A549 (cell line): ENCODE measurements around the gene FIBP. TPM values are rescaled to one million over a fixed set of nuclear protein-coding genes. Genes with fewer than 3 reads are reported as not detected.

Experiments used
- ATAC-seq, 2 experiments: fragments of 200-7000 bp in 1 of 2; fragments of >200 bp in 1 of 2; cut with Nextera tagmentation in 1 of 2; cut with Tn5 transposase in 1 of 2; 3 replicates each; pipeline versions ENCODE4 v1.8.0 to v1.9.1; 2018 to 2020; ENCODE audit warnings: mild to moderate bottlenecking in 1 of 2, moderate library complexity in 1 of 2
- CTCF ChIA-PET: fragments of 300-600 bp; sonication (Branson Sonifier 250); formaldehyde crosslinking; extraction: SDS; loops from one replicate; lab custom pipeline; 2021; ENCODE audit warnings: antibody characterized with exemption, inconsistent platforms; lab: Yijun Ruan, JAX
- POLR2A ChIA-PET: fragments of 350-600 bp; formaldehyde crosslinking; extraction: SDS; loops from one replicate; lab custom pipeline; 2021; ENCODE audit warnings: antibody characterized with exemption, inconsistent platforms; lab: Yijun Ruan, JAX
- DNase-seq, 2 experiments: peaks; one replicate each; pipeline versions ENCODE4 v3.0.0 to v3.0.0-alpha.2; 2011 to 2016; ENCODE audit warnings: low read depth in 1 of 2, low spot score in 1 of 2
- FAIRE-seq: peaks from 2 replicates; lab custom pipeline; 2011; peaks lifted over from hg19 to GRCh38; lab: Jason Lieb, UNC
- H3K27ac ChIP-seq, 2 experiments: fragments of >200 bp; sonication (Bioruptor Twin); formaldehyde crosslinking; 3 replicates each; pipeline ENCODE4 v1.5.1; 2016 to 2017
- H3K4me1 ChIP-seq: fragments of >200 bp; sonication (Bioruptor Twin); formaldehyde crosslinking; 3 replicates; pipeline ENCODE4 v1.6.1; 2016
- H3K4me2 ChIP-seq: fragments of >200 bp; sonication (Bioruptor Twin); formaldehyde crosslinking; 3 replicates; pipeline ENCODE4 v1.6.1; 2016
- H3K4me3 ChIP-seq: fragments of >200 bp; sonication (Bioruptor Twin); formaldehyde crosslinking; 3 replicates; pipeline ENCODE4 v1.5.1; 2016
- H3K9me3 ChIP-seq: fragments of >200 bp; sonication (Bioruptor Twin); formaldehyde crosslinking; 3 replicates; pipeline ENCODE4 v1.6.1; 2016
- ESRRA ChIP-seq: fragments of 150-350 bp; IDR thresholded peaks from 2 replicates; pipeline ENCODE4 v1.6.1; 2014; ENCODE audit warnings: mild to moderate bottlenecking, low read length, borderline replicate concordance
- MYC ChIP-seq: IDR thresholded peaks from 2 replicates; pipeline ENCODE4 v1.6.1; 2012; ENCODE audit warnings: mild to moderate bottlenecking, inconsistent platforms, low read length, improper control_type of control experiment, borderline replicate concordance
- REST ChIP-seq: fragments of 200-600 bp; sonication (generic); IDR thresholded peaks from 2 replicates; pipeline ENCODE4 v1.6.1; 2016; ENCODE audit warnings: antibody characterized with exemption, mild to moderate bottlenecking, moderate library complexity
- ZC3H11A ChIP-seq: fragments of 450-650 bp; IDR thresholded peaks from 2 replicates; pipeline ENCODE4 v1.6.1; 2014; ENCODE audit warnings: antibody characterized with exemption, mild to moderate bottlenecking
- WGBS: methylation state at CpG from one replicate; pipeline ENCODE4 v1.1.6; 2017; ENCODE audit errors: missing lambda C conversion rate; 5-methylcytosine and 5-hydroxymethylcytosine counted together
- polyA plus RNA-seq, 4 experiments: library from polyadenylated mRNA; depleted of rRNA in 3 of 4; stranded (reverse); fragments of >200 nt; fragmentation: RNase III in 1 of 4; extraction: RNeasy Plus Mini Kit Qiagen cat#74134 plus additional on column Dnase treatment in 1 of 4; gene quantifications; 2 replicates in 3 of 4; 3 replicates in 1 of 4; pipeline ENCODE4 v1.2.3, GENCODE V29; 2011 to 2017

FIBP gene
- polyA plus RNA-seq, 2 of the 4 experiments (the other 2 are of a cell fraction), result 60.4 to 72.2 TPM

GRCh38 chr11:65842144-65842543, 46.1 kb downstream of the FIBP start:
- Histone ChIP-seq H3K4me3 (no peak overlapping the region), H3K9me3 (no peaks in the 10 kb centered on the region), H3K27ac (no peak overlapping the region), H3K4me2 (no peak overlapping the region), H3K4me1 (no peaks in the 10 kb centered on the region)
- CTCF ChIA-PET, result interaction anchor here (1.0 kb wide), 1 partner anchor 23 kb away, joined by 6 read pairs; no protein-coding TSS in a partner anchor
- POLR2A ChIA-PET, result no interaction called here
- no peak for TF ChIP-seq ESRRA
- 77% methylated on average over 4 of the region's 4 CpGs for WGBS
- FAIRE-seq, result no peak
- ATAC-seq, result no peak
- no peak for DNase-seq

GRCh38 chr11:65834202-65834601, 54.1 kb downstream of the FIBP start:
- 65% methylated on average over 6 of the region's 6 CpGs for WGBS
- ChIA-PET CTCF (interaction anchor here (3.5 kb wide), 1 partner anchor 15 kb away, joined by 18 read pairs; no protein-coding TSS in a partner anchor), POLR2A (no interaction called here)
- no peaks in the 10 kb centered on the region for H3K4me1 ChIP-seq
- no peak overlapping the region for H3K4me3 ChIP-seq
- no peak overlapping the region for H3K27ac ChIP-seq
- no peak for DNase-seq
- TF ChIP-seq REST, result no peak
- TF ChIP-seq ZC3H11A, result no peak
- no peak for TF ChIP-seq MYC
- ATAC-seq, result no peak
- H3K4me2 ChIP-seq, result no peak overlapping the region
- no peak for FAIRE-seq
- 0 out of 3 replicates have a peak, but pooled peaks cover 2% of the 10 kb centered on the region for H3K9me3 ChIP-seq

Other genes starting within 250 kb of the FIBP start
- gene RELA, start 225.6 kb downstream of the FIBP start, polyA plus RNA-seq (2011; rRNA removed), result 28.9 and 31.8 TPM in 2 replicates
- 50.7 to 55.8 TPM (median 55.1 TPM) in 3 replicates for gene RELA, start 225.6 kb downstream of the FIBP start, polyA plus RNA-seq (2017; fragmentation: RNase III; extraction: RNeasy Plus Mini Kit Qiagen cat#74134 plus additional on column Dnase treatment)
- 25.8 and 34.6 TPM in 2 replicates for gene KAT5, start 176.2 kb downstream of the FIBP start, polyA plus RNA-seq (2011; rRNA removed)
- 39.8 to 44.7 TPM (median 41.2 TPM) in 3 replicates for gene KAT5, start 176.2 kb downstream of the FIBP start, polyA plus RNA-seq (2017; fragmentation: RNase III; extraction: RNeasy Plus Mini Kit Qiagen cat#74134 plus additional on column Dnase treatment)
- gene RNASEH2C, start 167.7 kb downstream of the FIBP start, polyA plus RNA-seq (2011; rRNA removed), result 15.1 and 15.8 TPM in 2 replicates
- gene RNASEH2C, start 167.7 kb downstream of the FIBP start, polyA plus RNA-seq (2017; fragmentation: RNase III; extraction: RNeasy Plus Mini Kit Qiagen cat#74134 plus additional on column Dnase treatment), result 36.4 to 39.3 TPM (median 36.9 TPM) in 3 replicates
- gene AP5B1, start 107.5 kb downstream of the FIBP start, polyA plus RNA-seq (2011; rRNA removed), result 5.2 and 5.8 TPM in 2 replicates
- gene AP5B1, start 107.5 kb downstream of the FIBP start, polyA plus RNA-seq (2017; fragmentation: RNase III; extraction: RNeasy Plus Mini Kit Qiagen cat#74134 plus additional on column Dnase treatment), result 9.0 to 10.2 TPM (median 9.2 TPM) in 3 replicates
- not detected in 2 replicates for gene OVOL1, start 101.4 kb downstream of the FIBP start, polyA plus RNA-seq (2011; rRNA removed)
- gene OVOL1, start 101.4 kb downstream of the FIBP start, polyA plus RNA-seq (2017; fragmentation: RNase III; extraction: RNeasy Plus Mini Kit Qiagen cat#74134 plus additional on column Dnase treatment), result not detected in 3 replicates
- gene SNX32, start 54.5 kb downstream of the FIBP start, polyA plus RNA-seq (2011; rRNA removed), result not detected in 2 replicates
- gene SNX32, start 54.5 kb downstream of the FIBP start, polyA plus RNA-seq (2017; fragmentation: RNase III; extraction: RNeasy Plus Mini Kit Qiagen cat#74134 plus additional on column Dnase treatment), result 0.04 to 0.08 TPM (median 0.05 TPM) in 3 replicates
- 1,346 and 1,591 TPM in 2 replicates for gene CFL1, start 30.3 kb downstream of the FIBP start, polyA plus RNA-seq (2011; rRNA removed)
- gene CFL1, start 30.3 kb downstream of the FIBP start, polyA plus RNA-seq (2017; fragmentation: RNase III; extraction: RNeasy Plus Mini Kit Qiagen cat#74134 plus additional on column Dnase treatment), result 1,780 to 1,825 TPM (median 1,795 TPM) in 3 replicates
- gene MUS81, start 28.0 kb downstream of the FIBP start, polyA plus RNA-seq (2011; rRNA removed), result 27.8 and 30.5 TPM in 2 replicates
- gene MUS81, start 28.0 kb downstream of the FIBP start, polyA plus RNA-seq (2017; fragmentation: RNase III; extraction: RNeasy Plus Mini Kit Qiagen cat#74134 plus additional on column Dnase treatment), result 33.4 to 34.9 TPM (median 34.2 TPM) in 3 replicates
- 0.89 and 1.3 TPM in 2 replicates for gene EFEMP2, start 15.7 kb downstream of the FIBP start, polyA plus RNA-seq (2011; rRNA removed)
- 0.98 to 1.5 TPM (median 1.4 TPM) in 3 replicates for gene EFEMP2, start 15.7 kb downstream of the FIBP start, polyA plus RNA-seq (2017; fragmentation: RNase III; extraction: RNeasy Plus Mini Kit Qiagen cat#74134 plus additional on column Dnase treatment)
- not detected in 2 replicates for gene CTSW, start 8.6 kb downstream of the FIBP start, polyA plus RNA-seq (2011; rRNA removed)
- not detected in 3 replicates for gene CTSW, start 8.6 kb downstream of the FIBP start, polyA plus RNA-seq (2017; fragmentation: RNase III; extraction: RNeasy Plus Mini Kit Qiagen cat#74134 plus additional on column Dnase treatment)
- gene CCDC85B, start 2.2 kb upstream of the FIBP start, polyA plus RNA-seq (2011; rRNA removed), result 5.4 and 7.3 TPM in 2 replicates
- 24.3 to 35.2 TPM (median 27.5 TPM) in 3 replicates for gene CCDC85B, start 2.2 kb upstream of the FIBP start, polyA plus RNA-seq (2017; fragmentation: RNase III; extraction: RNeasy Plus Mini Kit Qiagen cat#74134 plus additional on column Dnase treatment)
- 6.7 and 9.6 TPM in 2 replicates for gene FOSL1, start 11.9 kb upstream of the FIBP start, polyA plus RNA-seq (2011; rRNA removed)
- 24.1 to 55.8 TPM (median 24.1 TPM) in 3 replicates for gene FOSL1, start 11.9 kb upstream of the FIBP start, polyA plus RNA-seq (2017; fragmentation: RNase III; extraction: RNeasy Plus Mini Kit Qiagen cat#74134 plus additional on column Dnase treatment)
- 10.6 and 17.2 TPM in 2 replicates for gene C11orf68, start 30.6 kb upstream of the FIBP start, polyA plus RNA-seq (2011; rRNA removed)
- gene C11orf68, start 30.6 kb upstream of the FIBP start, polyA plus RNA-seq (2017; fragmentation: RNase III; extraction: RNeasy Plus Mini Kit Qiagen cat#74134 plus additional on column Dnase treatment), result 16.5 to 23.1 TPM (median 17.0 TPM) in 3 replicates
- gene DRAP1, start 31.0 kb upstream of the FIBP start, polyA plus RNA-seq (2011; rRNA removed), result 27.8 and 73.7 TPM in 2 replicates
- 143 to 187 TPM (median 143 TPM) in 3 replicates for gene DRAP1, start 31.0 kb upstream of the FIBP start, polyA plus RNA-seq (2017; fragmentation: RNase III; extraction: RNeasy Plus Mini Kit Qiagen cat#74134 plus additional on column Dnase treatment)
- gene TSGA10IP, start 57.0 kb upstream of the FIBP start, polyA plus RNA-seq (2011; rRNA removed), result not detected in 2 replicates
- not detected in 3 replicates for gene TSGA10IP, start 57.0 kb upstream of the FIBP start, polyA plus RNA-seq (2017; fragmentation: RNase III; extraction: RNeasy Plus Mini Kit Qiagen cat#74134 plus additional on column Dnase treatment)
- gene SART1, start 73.3 kb upstream of the FIBP start, polyA plus RNA-seq (2011; rRNA removed), result 15.1 and 22.0 TPM in 2 replicates
- 52.8 to 62.8 TPM (median 53.8 TPM) in 3 replicates for gene SART1, start 73.3 kb upstream of the FIBP start, polyA plus RNA-seq (2017; fragmentation: RNase III; extraction: RNeasy Plus Mini Kit Qiagen cat#74134 plus additional on column Dnase treatment)
- 38.6 and 42.0 TPM in 2 replicates for gene EIF1AD, start 113.7 kb upstream of the FIBP start, polyA plus RNA-seq (2011; rRNA removed)
- 39.8 to 44.6 TPM (median 41.0 TPM) in 3 replicates for gene EIF1AD, start 113.7 kb upstream of the FIBP start, polyA plus RNA-seq (2017; fragmentation: RNase III; extraction: RNeasy Plus Mini Kit Qiagen cat#74134 plus additional on column Dnase treatment)
- gene BANF1, start 114.0 kb upstream of the FIBP start, polyA plus RNA-seq (2011; rRNA removed), result 385 and 399 TPM in 2 replicates
- gene BANF1, start 114.0 kb upstream of the FIBP start, polyA plus RNA-seq (2017; fragmentation: RNase III; extraction: RNeasy Plus Mini Kit Qiagen cat#74134 plus additional on column Dnase treatment), result 304 to 315 TPM (median 309 TPM) in 3 replicates
- gene CST6, start 123.5 kb upstream of the FIBP start, polyA plus RNA-seq (2011; rRNA removed), result not detected in 2 replicates
- gene CST6, start 123.5 kb upstream of the FIBP start, polyA plus RNA-seq (2017; fragmentation: RNase III; extraction: RNeasy Plus Mini Kit Qiagen cat#74134 plus additional on column Dnase treatment), result not detected in 3 replicates
- gene CATSPER1, start 138.0 kb upstream of the FIBP start, polyA plus RNA-seq (2011; rRNA removed), result 0.54 and 0.97 TPM in 2 replicates
- gene CATSPER1, start 138.0 kb upstream of the FIBP start, polyA plus RNA-seq (2017; fragmentation: RNase III; extraction: RNeasy Plus Mini Kit Qiagen cat#74134 plus additional on column Dnase treatment), result 0.46 to 0.75 TPM (median 0.70 TPM) in 3 replicates
- not detected in 2 replicates for gene GAL3ST3, start 160.7 kb upstream of the FIBP start, polyA plus RNA-seq (2011; rRNA removed)
- not detected in 3 replicates for gene GAL3ST3, start 160.7 kb upstream of the FIBP start, polyA plus RNA-seq (2017; fragmentation: RNase III; extraction: RNeasy Plus Mini Kit Qiagen cat#74134 plus additional on column Dnase treatment)
- 107 and 108 TPM in 2 replicates for gene SF3B2, start 163.9 kb upstream of the FIBP start, polyA plus RNA-seq (2011; rRNA removed)
- 169 to 184 TPM (median 182 TPM) in 3 replicates for gene SF3B2, start 163.9 kb upstream of the FIBP start, polyA plus RNA-seq (2017; fragmentation: RNase III; extraction: RNeasy Plus Mini Kit Qiagen cat#74134 plus additional on column Dnase treatment)
- gene PACS1, start 181.8 kb upstream of the FIBP start, polyA plus RNA-seq (2011; rRNA removed), result 48.2 and 71.7 TPM in 2 replicates
- gene PACS1, start 181.8 kb upstream of the FIBP start, polyA plus RNA-seq (2017; fragmentation: RNase III; extraction: RNeasy Plus Mini Kit Qiagen cat#74134 plus additional on column Dnase treatment), result 49.4 to 64.0 TPM (median 59.1 TPM) in 3 replicates